HG03103 (cell line): ENCODE results near the gene CYB561A3.
"Not testable (repeated sequence)": the region's sequence is repeated elsewhere in the genome, so short reads cannot be mapped to it uniquely, and the experiment has no call there.

Experiments
- ATAC-seq: cut with Tn5 transposase; IDR thresholded peaks from one replicate; pipeline ENCODE4 v1.9.1; 2021; ENCODE audit warnings: low read depth; ENCODE audit not compliant: unreplicated experiment

CYB561A3 gene, protein sequence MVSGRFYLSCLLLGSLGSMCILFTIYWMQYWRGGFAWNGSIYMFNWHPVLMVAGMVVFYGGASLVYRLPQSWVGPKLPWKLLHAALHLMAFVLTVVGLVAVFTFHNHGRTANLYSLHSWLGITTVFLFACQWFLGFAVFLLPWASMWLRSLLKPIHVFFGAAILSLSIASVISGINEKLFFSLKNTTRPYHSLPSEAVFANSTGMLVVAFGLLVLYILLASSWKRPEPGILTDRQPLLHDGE

DNA sequence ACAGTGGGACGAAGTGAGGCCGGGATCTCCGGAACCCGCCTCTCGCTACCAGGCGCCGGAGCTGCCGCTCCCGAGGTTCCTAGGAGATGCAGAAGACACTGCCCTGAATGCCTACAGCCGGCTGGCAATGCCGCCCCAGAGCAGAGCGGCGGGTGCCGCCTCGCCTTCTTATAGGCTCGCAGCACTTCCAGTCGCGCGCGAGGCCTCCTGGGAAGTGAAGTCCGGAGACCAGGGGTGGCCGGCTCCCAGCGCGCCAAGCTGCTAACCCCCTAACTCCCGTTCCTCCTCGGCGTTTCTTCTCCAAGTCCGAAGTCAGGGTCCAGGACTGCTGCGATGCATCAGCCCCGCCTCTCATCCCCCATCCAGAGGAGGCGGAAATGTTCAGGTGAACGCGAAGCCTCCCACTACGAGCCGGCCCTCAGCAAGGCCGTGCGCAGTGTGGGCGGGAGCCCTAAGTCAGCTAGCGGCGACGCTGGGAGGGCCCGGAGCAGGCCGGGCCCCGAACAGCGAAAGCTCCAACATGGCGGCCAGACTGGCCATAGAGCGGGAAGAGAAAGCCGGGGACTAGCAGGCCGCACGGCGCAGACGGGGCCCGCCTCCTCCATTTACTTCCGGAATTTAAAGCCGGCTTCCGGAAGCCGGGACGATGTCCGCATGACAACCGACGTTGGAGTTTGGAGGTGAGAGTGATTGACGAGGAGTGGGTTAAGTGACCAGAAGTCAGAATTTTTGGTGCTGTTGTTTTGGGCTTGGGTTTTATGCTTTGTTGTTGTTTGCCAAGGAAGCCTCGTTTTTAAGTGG is at the start of gene CYB561A3, which contains the start of gene TMEM138:
Gene CYB561A3 (minus strand): TSS at position 142 of the 801 bp plus-strand sequence. CDS start 5,169 bp downstream, outside the sequence.
Gene TMEM138 (plus strand): TSS at position 634 of the 801 bp plus-strand sequence. CDS start 2,017 bp downstream, outside the sequence.
- peak; percentile 75 for ATAC-seq

GRCh38 chr11:61406991-61407728 is 45.5 kb upstream of the CYB561A3 start:
- ATAC-seq: no peak

GRCh38 chr11:61406067-61406466 is 44.4 kb upstream of the CYB561A3 start:
- no peak for ATAC-seq

GRCh38 chr11:61404641-61405040 is 43.0 kb upstream of the CYB561A3 start:
- ATAC-seq: no peak

- no peak for ATAC-seq
Measured at GRCh38 chr11:61404103-61404502, 42.4 kb upstream of the CYB561A3 start.

DNA sequence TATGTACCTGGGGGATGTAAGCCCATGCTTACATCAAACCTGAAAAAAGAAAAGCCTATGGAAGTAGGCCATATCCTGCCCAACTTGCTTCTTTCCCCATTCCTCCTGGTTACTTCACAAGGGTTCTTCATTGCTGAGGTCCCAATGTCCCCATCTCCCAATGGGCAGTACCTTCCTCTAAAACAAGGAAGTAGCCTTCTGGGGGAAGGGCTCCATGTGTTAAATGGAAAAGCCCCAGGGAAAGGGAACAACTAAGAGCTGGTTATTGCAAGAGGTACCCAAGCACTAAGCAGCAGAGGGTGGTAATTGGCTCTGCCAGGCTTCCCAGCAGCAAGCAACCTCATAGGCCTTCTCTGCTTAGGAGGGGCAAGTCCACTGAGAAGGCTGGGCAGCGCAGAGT is 42.0 kb upstream of the CYB561A3 start:
- ATAC-seq: no peak

DNA sequence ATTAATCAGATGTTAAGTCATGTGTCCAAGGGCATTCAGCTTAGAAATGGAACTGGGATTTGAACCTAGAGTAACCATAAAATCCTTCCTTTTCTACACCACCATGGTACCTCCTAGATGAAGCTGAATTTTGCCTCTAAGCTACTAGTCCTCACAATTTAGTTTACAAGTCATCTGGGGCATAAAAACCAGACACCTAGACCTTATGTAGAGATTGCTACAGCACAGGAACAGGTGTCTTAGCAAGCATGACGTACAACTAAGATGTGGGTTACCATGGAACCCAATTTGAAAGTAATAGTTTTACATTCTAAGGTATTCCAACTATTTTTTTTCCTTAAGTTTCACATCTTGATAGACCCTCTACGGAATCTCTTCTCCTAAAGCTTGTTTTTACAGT is 39.9 kb upstream of the CYB561A3 start:
- ATAC-seq: no peak

DNA sequence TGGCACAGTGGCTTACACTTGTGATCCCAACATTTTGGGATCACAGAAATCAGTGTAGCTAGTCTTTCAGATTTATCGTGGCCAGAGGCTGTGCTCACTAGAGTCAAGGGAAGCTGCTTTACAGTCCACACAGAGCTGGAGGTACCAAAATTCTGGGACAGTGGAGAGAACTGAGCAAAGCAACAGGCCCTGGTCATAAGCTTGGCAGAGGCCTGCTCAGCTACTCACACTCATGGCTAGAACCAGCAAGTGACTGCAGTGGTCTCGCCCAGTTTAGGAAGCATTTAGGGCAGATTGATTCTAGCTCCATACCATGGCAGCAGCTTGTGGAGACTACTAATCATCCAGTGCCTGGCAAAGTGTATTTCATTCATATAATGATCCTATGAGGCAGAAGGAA is 39.5 kb upstream of the CYB561A3 start:
- ATAC-seq: no peak

GRCh38 chr11:61392981-61393595 is 31.4 kb upstream of the CYB561A3 start:
- no peak for ATAC-seq

DNA sequence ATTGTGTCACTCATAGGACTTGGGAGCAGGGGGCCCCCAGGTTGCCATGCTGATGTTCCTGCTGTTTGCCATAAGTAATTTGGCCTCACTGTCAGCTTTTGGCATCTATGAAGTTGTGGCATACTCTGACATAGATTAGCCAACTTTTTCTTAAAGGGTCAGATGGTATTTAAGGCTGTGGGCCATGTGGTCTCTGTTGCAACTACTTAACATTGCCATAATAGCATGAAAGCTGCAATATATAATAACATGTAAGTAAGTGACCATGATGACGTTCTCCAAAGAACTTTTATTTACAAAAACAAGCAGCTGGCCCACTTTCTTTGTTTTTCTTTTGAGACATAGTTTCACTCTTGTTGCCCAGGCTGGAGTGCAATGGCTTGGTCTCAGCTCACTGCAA is 28.5 kb upstream of the CYB561A3 start:
- ATAC-seq: no peak

- ATAC-seq: no peak
Measured at GRCh38 chr11:61384271-61385242, 22.9 kb upstream of the CYB561A3 start.

GRCh38 chr11:61383859-61384258 is 22.2 kb upstream of the CYB561A3 start:
- not testable (repeated sequence) for ATAC-seq

GRCh38 chr11:61380884-61381283 is 19.2 kb upstream of the CYB561A3 start:
- ATAC-seq: no peak

DNA sequence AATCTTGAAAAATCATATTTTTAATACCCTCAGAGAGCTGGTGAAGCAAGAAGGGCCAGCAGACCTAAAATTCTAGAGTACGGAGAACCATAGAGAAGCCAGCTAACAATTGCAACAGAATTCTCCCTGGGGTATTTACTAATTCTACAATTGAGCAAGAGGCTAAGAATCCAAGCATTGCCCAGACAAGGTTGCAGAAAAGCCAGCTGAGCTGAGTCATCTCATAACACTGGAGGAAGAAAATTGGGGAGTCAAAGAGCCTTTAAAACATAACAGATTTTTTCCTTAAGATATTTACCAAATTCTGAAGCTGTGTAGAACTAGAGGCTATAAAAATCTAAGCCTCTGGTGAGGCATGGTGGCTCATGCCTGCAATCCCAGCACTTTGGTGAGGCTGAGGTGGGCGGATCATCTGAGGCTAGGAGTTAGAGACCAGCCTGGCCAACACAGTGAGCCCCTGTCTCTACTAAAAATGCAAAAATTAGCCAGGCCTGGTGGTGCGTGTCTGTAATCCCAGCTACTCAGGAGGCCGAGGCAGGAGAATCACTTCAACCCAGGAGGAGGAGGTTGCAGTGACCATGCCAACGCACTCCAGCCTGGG is 17.1 kb upstream of the CYB561A3 start:
- no peak for ATAC-seq

GRCh38 chr11:61377461-61378160 is 15.9 kb upstream of the CYB561A3 start:
- no peak for ATAC-seq

- no peak for ATAC-seq
Measured at GRCh38 chr11:61375761-61376108, 14.1 kb upstream of the CYB561A3 start.

DNA sequence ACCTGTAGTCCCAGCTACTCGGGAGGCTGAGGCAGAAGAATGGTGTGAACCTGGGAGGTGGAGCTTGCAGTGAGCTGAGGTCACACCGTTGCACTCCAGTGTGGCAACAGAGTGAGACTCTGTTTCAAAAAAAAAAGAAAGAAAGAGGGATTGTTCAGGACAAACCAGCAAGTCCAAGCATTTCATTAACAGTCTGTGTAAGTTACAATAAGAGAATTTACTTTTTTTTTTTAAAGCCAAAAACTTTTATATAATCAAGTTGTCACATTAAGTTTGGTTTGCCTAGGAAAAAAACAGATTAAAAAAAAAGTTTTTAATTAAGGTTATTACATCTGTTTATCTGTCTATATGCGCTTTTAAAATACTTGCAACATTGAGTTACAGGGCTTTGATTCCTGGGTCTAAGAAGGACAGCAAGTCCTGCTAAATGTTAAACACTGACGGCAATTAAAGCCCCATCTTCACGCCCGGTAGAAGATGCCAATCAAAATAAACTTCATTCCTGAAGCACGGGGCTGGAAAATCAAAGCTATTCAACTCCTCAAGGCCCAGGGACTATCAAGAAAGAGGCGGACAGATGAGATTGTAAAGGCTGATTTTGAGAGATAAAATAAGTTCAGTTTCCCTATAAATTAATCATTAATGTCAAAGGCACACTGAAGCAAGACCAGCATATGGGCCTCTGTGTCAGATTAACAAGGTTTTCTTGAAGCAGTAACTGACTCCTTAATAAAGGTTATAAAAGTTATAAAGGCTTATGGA is 11.2 kb upstream of the CYB561A3 start:
- no peak for ATAC-seq
